NCI-H510A treated with DMSO at 0.1 percent for 48 hours (cell line): ENCODE measurements around the gene SLC9A5.

ENCODE experiments used
- DNase-seq: peaks from one replicate; lab custom pipeline; 2025; lab: John Stamatoyannopoulos, UW

SLC9A5 gene

GRCh38 chr16:67312719-67313118 lies 63.9 kb downstream of the SLC9A5 start:
- no peak for DNase-seq

DNA sequence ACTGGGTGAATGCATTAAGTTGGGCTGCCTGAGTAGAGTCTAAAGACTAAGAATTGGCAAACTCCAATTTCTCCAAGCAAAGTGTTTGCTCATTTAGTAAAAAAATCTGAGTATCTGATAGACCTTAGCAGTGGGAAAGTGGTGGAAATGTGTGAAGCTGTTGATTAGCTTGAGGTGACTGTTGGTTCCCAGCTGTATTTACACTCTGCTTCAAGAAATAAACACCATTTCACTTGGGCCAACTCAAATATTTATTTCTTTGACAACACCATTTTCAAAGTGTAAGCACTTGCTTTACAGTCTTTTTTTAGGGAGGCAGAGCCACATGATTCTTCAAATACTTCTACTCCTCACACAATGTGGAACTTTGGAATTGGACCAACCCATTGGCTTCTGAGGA lies 69.1 kb downstream of the SLC9A5 start:
- no peak for DNase-seq
